Fibroblast of lung (primary cell): Measurements from ENCODE around the gene PIM3.

Source experiments
- CTCF ChIP-seq, 2 donors: IDR thresholded peaks in 1 of 2; conservative IDR thresholded peaks in 1 of 2; 1 replicate in 1 of 2; 2 replicates in 1 of 2; pipeline ENCODE4 v1.5.1; 2011 to 2012; ENCODE audit warnings: low read length in 2 of 2, control low read depth in 1 of 2, inconsistent platforms in 1 of 2, low read depth in 1 of 2, mild to moderate bottlenecking in 1 of 2
- EZH2 ChIP-seq: IDR thresholded peaks from 2 replicates; pipeline ENCODE4 v1.5.1; 2012; ENCODE audit warnings: low read length, control low read depth, mild to moderate bottlenecking; ENCODE audit errors: missing control alignments

GRCh38 chr22:49911881-49912625 lies 48.5 kb upstream of the PIM3 start:
- no peak for TF ChIP-seq CTCF (conservative IDR thresholded peaks at IDR 0.05 in 1 of 2, IDR thresholded peaks at IDR 0.05 in 1 of 2; ENCODE audit: low read depth in 1 of 2, low read length in 2 of 2)
- no peak for TF ChIP-seq EZH2
